ENCODE results near the gene TEX51.

TEX51 gene

DNA sequence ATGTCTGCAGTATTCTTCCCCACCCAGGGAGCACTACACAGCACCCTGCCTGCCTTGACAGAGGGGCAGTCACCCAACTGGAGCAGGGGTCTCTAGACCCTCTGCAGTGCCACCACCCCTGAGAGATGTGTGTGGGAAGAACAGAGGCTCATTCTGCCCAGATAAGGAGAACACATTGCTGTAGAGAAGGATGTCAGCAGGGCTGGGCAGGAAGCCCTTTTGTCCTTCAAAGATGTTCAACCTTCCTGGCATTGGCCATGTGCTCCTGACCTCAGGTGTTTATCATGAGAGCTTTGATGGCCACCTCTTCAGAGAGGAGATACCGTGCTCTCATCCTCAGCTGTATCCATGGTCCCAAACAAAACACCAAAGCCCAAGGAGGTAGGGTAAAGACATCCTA lies 4.6 kb upstream of the TEX51 start:
- no peak for DNase-seq

DNA sequence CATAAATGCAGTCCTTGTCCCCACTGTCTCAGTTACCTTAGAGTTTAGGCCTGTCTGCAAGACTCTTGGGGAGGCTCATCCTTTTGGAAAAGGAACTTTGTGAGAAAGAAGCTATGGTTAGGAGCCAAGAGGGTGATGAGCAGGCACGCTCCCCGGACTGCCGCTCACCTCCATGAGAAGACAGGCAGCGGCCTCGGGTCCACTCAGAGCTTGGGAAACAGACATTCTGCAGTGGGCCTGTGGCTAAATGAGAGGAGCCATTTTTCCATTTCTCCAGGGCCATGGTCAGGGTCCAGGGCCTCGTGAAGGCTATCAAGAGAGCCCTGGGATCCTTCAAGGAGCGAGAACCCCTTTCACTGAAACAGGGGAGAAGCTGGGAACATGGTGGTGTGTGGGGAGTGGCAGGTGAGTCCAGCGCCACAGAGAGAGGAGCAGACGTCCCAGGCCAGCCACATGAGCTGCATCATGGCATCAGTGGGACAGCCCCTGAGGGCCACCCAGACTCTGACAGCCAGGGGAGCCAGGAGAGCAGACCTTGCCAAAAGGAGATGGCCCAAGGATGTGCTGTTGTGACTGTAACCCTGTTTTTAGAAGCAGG lies 4.0 kb upstream of the TEX51 start:
- DNase-seq: no peak

DNA sequence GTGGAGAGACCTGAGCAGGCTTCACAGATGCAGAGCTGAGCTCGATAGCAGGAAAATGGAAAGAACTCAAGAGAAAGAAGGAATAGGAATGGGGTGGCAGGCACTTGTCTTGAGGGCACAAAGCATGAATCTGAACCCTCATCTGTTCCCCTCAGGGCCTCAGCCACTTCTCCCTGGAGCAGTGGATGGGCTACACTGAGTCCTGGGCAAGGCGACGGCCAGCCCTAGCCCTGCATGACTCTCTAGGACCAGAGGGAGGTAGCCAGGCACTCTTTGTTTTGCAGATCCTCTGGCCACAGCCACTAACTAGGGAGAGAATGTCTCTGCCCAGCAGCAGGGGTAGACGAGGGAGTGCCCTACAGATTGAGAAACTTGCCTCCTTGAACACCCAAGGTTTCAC lies 3.4 kb upstream of the TEX51 start:
- DNase-seq: no peak

DNA sequence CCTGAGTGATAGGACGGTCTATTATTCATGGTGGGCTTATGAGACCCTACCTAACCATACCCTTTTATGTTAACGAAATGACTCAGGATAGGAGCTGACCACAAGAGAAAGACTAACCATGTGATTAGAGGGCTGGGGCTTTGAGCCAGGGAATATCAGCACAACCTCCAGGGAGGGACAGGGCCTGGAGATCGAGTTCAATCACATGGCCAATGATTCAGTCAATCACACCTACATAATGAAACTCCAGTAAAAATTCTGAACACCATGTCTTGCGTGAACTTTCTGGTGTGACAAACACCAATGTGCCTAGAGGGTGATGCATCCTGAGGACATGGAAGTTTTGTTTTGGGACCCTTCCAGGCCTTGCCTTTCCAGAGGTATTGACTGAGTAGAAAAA lies 2.2 kb upstream of the TEX51 start:
- DNase-seq: no peak

DNA sequence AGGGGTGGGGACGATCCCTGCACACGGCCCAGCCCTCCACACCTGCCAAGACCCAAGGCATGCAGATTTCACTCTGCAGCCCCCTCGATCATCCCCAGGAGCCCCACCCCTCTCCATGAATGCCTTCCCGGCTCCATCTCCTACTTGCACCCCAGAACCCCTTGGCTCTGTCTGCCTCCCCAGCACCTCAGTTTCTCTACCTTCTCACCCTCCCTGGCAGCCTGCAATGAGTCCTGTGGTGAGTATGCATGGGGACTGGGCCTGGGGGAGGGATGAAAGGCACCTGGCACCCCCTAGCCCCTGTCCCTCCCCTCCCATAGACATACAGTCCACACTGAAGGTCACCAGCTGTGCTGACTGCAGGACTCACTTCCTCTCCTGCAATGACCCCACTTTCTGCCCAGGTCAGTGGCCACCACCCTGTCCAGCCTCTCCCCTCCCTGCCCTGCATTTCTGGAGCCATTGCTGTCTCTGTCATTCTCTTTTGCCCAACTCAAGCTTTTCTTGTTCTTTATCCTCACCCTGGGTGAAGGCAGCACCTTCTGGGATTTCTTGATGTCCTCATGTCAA lies 1.0 kb downstream of the TEX51 start:
- DNase-seq: no peak

DNA sequence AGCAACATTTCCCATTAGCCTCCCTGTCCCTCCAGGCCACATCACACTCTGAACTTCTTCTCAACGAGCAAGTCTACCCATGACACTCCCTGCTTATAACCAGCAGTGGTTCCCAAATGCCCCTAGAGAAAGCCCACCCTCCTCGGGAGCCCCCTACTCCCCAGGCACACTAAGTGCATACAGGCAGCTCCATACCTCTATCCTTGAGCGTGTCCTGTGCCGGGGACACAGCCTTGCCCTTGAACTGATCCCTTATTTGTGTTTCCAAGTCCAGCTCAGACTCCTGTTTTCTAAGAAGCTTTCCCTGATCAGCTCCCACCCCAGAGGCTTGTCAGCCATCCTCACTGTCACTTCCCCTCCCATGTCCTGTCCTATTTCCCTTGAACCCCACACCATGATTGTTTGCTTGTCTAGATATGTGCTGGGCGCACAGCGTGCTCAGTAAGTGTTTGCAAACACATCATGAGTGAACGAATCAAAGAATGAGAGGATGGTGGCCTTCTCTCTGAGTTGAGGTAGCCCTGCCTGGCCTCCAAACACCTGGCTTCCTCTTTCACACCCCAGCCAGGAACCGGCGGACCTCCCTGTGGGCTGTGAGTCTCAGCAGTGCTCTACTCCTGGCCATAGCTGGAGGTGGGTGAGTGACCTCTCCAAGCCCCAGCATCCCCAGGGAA lies 2.1 kb downstream of the TEX51 start:
- no peak for DNase-seq

DNA sequence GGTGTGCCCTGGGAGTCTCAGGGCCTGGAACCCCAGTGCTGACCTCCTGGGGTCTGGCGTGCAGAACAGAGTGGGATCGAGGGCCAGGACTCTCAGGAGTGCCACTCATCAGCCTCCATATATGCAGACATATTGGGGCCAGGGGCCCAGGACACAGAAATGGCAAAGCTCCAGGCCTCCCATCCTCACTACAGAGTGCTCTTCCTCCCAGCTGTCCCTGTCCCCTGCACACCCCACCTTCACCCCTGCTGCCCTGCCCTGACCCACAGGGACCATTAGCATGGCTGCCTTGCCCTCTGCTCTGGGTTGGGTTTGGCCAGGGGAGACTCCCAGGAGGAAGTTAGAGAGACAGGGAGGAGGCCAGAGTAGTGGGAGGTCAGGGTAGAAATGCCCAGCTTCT lies 2.8 kb downstream of the TEX51 start:
- DNase-seq: no peak

DNA sequence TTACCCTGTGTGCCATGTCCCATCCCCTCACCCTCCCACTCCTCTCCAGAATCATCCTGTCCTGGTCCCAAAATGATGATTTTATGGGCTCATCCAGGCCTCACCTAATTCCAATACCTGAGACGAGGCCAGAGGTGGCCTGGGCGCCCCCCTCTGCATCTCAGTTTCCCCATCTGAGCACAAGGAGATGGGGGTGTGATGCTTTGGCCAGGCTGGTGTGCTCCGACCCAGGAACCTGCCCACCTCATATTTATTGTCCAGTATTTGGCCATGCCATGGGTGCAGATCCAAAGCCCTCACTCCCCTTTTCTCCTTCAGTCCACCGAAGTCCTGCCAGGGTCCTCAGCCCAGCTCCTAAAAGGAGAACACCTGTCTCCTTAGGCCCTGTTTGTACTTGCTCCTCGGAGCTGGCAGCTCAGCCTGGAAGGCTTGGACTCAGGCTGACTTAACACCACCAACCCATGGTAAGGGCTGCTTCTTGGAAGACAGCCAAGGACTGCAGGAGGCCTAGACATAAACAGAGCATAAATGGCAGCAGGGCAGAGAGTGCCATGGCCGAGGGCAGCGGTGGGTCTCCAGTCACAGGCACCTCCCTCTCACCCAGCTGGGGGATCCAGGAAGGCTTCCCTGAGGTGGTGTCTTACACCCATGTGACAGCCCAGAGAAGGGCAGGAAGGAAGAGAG lies 3.6 kb downstream of the TEX51 start:
- DNase-seq: no peak

DNA sequence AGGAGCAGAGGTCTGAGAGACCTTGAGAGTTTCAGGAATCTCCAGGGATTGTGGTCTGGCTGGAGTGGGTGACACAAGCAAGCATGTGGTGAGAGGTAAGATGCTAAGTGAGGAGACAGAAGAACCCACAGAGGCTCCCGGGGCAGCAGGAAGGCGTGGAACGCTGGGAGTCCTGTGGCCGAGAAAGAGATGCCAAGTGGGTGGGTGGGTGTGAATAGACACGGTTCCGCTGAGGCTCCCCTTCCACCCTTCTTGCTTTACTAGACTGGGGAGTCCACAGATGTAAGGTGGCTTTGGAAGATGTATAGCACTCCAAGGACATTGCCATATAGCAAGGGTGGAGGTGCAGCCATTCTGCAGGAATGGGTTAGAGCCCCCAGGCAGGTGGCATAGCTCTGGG lies 4.2 kb downstream of the TEX51 start:
- DNase-seq: no peak

DNA sequence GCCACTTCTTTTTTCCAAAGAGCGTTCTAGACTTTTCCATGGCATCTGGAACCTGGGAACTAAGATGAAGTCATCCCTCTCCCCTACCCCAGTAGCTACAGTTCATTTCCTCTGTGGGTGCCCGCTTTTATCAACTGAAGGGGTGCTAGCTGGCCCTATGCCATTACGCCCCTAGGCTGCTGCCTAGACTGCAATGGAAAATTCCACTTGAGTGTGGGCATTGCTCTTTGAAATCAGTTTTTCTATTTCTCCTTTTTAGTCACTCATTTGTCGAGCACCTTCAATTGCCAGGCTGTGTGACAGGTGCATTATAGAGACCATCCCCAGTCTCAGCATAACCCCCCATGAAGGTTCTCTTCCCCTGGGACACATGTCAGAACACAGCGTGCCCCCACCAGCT lies 7.3 kb downstream of the TEX51 start:
- DNase-seq: no peak

DNA sequence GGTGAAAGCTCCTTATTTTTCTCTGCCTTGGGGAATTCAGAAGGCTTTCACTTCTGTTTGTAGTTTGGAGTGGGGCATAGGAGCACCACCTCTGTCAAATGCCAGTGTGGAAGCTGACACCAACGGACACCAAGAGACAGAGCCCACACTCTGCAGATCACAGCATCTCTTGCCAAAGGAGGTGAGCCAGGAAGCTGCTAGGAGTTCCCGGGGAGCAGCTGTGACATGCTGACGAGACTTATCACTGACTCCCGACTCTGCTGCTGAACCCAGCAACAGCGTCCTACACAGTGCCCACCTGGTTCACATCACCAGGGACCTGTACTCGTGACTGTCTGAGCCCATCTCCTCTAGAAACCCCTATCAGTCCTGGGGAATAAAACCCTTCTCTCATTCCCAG lies 8.1 kb downstream of the TEX51 start:
- no peak for DNase-seq

DNA sequence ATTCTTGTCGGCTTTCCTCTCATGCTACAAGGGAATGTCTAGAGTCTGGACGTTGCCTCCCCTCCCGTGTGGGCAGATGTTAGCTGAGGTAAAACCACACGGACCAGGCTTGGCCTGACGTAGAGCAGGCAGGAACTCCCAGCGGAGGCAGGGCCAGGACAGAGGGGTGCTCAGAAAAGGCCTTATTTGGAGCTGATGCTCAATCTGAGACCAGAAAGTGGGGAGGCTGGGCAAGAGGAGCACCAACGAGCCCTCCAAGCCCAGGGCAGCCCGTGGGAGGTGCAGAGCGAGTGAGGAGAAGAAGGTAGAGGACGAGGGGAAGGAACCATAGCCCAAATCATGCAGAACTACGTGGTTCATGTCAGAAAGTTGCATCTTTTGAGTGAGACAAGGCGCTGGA lies 9.0 kb downstream of the TEX51 start:
- no peak for DNase-seq

DNA sequence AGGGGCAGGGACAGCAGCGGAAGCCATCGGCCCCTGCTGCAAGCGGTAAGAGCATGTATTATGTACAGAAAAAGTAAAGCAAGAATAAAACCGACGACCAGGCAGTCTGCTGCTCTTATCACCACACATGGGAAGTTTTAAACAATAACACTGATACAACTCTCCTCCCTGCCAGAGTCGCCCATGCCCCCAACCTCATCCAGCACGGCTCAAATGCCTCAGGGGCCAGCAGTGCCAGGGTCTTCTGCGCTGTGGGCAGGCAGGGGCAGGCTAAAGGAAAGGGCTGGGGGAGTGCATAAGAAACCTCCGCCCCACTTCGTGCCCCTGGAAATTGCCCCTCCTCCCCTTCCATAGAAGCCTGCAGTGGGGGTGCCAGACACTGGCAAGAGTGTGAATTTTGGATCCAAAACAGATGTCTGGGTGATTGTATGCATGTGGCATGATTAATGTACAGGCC lies 10.1 kb downstream of the TEX51 start:
- no peak for DNase-seq

DNA sequence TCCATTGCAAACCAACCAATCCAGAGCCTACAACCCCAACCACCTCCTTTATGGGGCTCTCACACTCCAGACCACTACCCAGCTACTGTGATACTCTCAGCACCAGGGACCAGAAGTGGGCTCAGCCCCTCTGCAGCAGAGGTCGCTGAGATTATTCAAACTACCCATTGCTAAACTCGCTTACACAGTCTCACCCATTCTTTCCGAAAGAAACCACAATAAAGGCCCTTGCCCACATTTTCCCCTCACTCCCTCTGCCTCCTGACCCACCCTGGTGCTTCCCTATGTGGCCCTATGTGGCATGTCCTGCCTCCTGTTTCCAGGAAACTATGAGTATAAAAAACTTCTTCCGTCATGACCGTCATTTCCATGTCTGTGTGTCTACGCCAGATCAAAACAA lies 10.7 kb downstream of the TEX51 start:
- DNase-seq: no peak

DNA sequence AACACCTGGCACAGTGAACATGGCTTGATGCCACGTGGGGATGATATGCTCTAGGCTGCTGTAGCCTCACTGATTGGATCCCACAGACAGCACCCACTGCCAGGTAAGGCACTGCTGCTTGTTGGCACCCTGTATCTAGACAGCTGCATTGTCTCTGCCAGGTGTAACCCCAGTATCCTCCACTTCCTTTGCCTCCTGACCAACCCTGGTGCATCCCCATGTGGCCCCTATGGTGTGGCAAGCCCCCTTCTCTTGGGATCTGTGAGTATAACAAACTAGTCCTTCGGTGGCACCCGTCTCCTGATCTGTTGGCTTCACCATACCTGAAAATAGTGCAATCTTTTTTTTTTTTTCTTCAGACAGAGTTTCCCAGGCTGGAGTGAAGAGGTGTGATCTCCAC lies 11.1 kb downstream of the TEX51 start:
- DNase-seq: no peak

DNA sequence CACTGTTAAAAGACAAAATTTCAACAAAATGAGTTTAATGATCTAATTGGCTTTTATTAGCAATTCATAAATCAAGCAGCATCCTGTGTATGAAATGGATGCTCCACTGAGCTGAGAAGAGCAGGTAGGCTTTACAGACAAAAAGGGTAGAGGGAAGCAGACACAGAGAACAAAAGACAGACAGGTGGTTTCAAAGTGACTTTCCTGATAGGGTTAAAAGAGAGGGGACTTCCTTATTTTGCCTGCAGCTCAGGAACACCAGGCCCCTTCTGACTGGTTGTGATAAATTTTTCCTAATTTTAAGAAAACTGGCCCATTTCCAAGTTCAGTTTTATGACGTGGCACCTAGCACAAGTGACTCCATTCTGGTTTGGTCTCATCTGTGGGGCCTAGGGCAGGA lies 11.9 kb downstream of the TEX51 start:
- no peak for DNase-seq

DNA sequence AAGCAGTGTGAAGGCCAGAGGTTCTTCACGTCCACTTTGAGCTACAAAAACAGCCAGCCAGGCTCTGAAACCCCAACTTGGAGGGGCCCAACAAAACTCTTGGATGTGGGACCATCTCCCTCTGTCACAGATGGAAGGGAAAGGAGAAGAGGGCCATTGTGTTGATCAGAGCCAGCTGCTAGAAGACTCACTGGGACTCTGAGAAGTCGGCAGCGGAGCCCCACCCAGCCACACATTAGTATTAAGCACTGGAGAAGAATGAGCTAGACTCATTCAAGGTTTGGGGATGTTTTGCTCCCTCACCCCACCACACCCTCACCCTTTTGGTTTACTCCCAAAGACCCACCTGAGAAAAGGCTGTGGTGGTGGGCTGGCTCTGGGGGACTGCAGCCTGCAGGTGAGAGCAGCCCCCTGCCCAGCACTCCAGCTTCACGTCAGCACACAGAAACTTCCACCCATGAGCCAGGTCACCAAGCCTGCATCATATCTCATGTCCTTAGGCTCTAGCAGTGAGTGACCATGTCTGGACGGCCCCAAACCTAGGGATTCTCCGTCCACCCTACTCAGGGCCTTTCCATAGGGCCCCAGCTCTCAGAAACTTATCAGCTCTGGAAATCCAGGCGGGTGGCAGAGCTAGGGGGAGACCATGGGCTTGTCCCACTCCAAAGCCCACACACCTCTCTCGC lies 12.6 kb downstream of the TEX51 start:
- no peak for DNase-seq

DNA sequence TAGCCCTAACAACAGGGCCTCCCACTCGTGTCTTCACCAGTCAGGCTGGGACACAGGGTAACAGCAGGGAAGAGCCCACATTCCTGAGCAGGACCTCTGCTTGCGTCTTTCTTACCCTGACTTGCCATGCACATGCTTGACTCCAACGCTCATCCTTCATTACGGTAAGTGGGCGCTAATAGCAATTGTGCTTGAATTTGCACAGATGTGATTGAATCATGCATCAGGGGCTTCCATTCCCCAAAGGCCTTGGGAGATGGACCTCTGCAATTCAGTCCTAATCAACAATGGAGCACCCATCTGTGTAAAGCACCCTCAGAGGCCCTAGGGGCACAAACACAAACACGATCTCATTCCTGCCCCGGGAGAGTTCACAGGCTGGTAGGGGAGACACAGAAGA lies 13.5 kb downstream of the TEX51 start:
- no peak for DNase-seq

DNA sequence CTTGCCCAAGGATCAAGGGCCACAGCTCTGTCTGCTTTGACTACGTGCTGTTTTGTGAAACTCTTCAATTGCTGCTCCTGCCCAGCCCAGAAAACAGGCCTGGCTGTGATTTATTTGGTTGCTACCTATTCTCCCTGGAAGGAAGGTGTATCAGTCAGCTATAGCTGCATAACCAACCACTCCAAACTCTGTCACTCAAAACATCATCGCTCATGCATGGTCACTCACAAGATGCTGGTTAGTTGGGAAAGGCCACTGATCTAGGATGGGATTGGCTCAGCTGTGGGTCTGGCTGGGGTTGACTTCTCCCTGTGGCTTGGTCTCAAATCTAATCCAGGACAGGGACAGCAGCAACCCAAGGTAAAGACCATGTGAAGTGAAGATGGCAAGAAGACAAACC lies 14.6 kb downstream of the TEX51 start:
- no peak for DNase-seq

DNA sequence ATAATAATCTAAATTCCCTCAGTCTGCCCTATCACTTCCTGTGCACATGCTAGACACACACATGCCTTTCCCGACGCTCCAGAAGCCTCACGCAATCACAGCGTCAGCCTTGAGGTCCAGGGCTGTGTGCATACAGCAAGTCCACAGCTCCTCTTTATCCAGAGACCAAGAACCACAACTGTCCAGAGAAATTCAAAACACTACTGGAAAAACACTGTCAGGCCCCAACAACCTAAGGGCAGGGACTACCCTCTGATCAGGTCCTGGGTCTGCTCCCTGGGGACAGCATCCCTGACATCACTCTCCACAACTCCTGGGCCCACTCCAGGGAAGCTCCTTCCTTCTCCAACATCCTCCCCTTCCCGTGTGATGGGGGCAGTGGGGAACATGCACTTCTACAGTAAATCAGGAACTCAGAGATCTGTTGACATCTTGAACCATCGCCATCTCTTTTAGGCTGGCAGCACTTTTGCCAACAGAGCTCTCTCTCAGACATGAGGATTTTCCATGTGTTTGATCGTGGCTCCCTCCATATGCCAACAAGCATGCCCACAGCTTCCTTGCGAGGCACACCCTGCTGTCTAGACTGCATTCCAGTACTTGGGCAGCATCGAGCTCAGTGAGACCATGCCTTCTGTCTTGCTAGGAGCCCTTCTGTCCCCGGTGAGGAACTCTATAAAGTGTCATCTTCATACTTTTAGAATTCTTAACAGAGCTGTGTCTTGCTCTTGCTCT lies 15.4 kb downstream of the TEX51 start:
- DNase-seq: no peak

DNA sequence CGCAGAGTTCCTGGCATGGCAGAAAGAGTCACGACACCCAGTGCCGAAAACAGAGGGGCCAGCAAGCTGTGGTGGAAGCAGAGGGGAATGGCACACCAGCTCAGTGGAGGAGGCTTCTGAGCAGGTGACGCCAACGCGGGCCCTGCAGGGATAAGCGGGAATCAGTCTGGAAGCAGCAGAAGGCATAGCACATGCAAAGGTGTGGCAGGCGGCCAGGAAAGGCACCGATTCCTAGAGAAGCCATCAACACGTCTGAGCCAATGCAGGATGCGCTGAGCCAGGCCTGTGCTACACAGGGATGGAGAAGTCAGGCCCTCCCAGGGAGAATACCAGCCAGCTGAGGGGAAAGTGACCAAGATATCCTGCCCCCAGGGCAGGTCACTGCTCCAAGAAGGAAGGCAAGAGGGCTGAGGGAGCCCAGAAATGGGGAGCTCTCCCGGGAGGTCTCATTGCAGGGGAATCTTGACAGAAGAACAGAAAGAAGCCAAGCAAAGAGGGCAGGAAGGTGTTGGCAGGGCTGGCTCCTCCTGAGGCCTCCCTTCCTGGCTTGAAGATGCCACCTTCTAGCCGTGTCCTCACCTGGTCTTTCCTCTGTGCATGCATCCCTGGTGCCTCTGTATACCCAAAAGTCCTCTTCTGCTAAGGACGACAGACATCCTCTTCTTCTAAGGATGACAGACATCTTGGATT lies 16.3 kb downstream of the TEX51 start:
- DNase-seq: no peak

DNA sequence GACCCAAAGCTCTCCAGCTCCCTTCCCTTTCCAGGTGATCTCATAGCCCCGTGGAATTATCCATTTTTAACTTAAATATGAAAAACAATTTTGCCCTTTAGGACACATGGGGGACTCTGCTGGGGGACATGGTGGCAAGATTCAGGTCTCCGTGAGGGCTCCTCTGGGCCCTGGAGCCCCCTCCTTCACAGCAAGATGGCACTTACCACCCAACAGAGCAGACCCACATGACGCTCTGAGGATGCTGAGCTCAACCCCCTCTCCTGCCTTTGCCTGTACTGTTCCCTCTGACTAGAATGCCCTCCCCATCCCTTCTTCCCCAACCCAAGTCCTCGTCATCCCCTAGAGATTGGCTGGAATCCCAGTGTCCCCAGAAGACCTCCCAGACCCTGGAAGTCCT lies 17.2 kb downstream of the TEX51 start:
- DNase-seq: no peak
